Choroid plexus epithelial cell (primary cell): ENCODE data around the gene ABCG8.
A peak's percentile ranks its signal among the peaks of the same experiment; 100 is the strongest.
"Not testable (repeated sequence)": the region's sequence is repeated elsewhere in the genome, so short reads cannot be mapped to it uniquely, and the experiment has no call there.

ENCODE experiments used
- DNase-seq: peaks from one replicate; pipeline ENCODE4 v3.0.0-alpha.2; 2010; ENCODE audit warnings: low read depth
- H3K4me3 ChIP-seq: 2 replicates; pipeline ENCODE4 v1.5.1; 2011; ENCODE audit warnings: low read depth, mild to moderate bottlenecking, control low read depth, low read length, moderate library complexity
- TF ChIP-seq, protein P1 (sequence below): conservative IDR thresholded peaks from 2 replicates; pipeline ENCODE4 v1.5.1; 2011; ENCODE audit warnings: low read depth, mild to moderate bottlenecking, control low read depth, inconsistent platforms, low read length, moderate library complexity

The ABCG8 gene

DNA sequence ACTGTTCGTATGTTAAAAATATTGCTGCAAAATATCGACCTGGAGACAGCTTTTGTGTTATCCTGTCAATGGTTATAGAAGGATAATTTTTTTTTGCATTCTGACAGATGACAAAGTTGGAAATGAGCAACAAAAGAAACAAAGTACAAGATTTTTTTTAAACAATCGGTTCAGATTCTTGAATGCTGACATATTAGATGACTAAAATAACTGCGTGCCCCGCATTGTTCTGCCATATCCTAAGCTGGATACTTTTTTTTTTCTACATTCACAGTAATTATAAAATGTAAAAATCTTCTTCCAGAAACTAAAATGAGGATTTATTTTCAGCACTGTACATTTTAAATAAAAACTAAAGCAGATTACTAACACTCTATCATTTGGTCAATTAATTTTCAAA lies 67.1 kb downstream of the ABCG8 start:
- TF ChIP-seq, protein P1, sequence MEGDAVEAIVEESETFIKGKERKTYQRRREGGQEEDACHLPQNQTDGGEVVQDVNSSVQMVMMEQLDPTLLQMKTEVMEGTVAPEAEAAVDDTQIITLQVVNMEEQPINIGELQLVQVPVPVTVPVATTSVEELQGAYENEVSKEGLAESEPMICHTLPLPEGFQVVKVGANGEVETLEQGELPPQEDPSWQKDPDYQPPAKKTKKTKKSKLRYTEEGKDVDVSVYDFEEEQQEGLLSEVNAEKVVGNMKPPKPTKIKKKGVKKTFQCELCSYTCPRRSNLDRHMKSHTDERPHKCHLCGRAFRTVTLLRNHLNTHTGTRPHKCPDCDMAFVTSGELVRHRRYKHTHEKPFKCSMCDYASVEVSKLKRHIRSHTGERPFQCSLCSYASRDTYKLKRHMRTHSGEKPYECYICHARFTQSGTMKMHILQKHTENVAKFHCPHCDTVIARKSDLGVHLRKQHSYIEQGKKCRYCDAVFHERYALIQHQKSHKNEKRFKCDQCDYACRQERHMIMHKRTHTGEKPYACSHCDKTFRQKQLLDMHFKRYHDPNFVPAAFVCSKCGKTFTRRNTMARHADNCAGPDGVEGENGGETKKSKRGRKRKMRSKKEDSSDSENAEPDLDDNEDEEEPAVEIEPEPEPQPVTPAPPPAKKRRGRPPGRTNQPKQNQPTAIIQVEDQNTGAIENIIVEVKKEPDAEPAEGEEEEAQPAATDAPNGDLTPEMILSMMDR: no peak
- H3K4me3 ChIP-seq: no peak overlapping the region
- peak; percentile 14 for DNase-seq

DNA sequence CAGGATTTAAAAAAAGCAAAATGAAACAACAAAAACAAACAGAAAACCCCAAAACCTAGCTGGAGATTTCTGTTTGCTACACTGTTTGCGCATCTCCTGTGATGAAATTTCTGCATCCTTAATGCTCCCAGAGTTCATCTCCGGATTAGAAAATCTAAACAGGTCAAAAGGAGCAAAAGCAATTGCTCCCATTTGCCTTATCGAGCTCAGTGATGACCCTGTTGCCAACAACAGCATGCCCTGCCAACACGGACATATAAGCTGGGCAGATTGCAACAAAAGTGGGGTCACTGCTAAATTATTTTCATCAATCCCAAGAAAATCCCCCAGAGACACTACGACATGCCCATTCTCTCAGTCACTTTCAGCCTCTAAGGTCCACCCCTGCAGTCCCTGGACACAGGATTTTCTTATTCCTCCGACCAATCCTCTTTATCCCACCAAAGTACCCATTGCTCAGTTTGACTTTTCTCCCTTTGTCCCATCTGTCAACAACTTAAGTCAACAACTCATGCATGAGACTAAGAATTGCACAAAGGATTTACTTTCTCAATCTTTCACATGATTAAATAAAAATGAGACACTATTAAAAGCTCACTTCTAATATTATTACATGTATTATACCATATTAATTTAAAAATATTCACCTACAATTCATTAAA lies 67.8 kb downstream of the ABCG8 start:
- TF ChIP-seq, protein P1: no peak
- no peak overlapping the region for H3K4me3 ChIP-seq

GRCh38 chr2:43911136-43911790 lies 72.5 kb downstream of the ABCG8 start:
- DNase-seq, H3K4me3 ChIP-seq: not testable (repeated sequence)

More for the DNA sequence above, 67.8 kb downstream of the ABCG8 start:
- no peak for DNase-seq

DNA sequence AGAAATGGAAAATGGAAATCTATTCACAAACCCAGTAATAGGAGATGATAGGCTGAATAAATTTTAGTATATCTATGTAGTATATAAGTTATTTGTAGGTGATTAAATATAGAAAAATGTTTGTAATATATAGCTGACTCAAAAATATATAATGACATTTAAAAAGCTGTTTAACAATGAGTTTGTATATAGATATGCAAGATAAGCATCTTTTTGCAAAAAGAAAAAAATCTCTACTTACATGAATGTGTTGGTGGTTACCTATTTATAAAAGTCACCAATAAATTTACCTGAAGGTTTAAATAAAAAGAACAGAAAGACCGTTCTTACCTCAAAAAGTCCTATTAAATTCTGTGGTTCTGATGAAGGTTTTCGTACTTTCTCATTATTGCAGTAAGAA lies 85.7 kb downstream of the ABCG8 start:
- DNase-seq: no peak
- TF ChIP-seq, protein P1: no peak
- no peak overlapping the region for H3K4me3 ChIP-seq

GRCh38 chr2:43925431-43925830 lies 86.7 kb downstream of the ABCG8 start:
- no peak overlapping the region for H3K4me3 ChIP-seq
- DNase-seq: no peak
- TF ChIP-seq, protein P1: no peak

- no peak overlapping the region for H3K4me3 ChIP-seq
- TF ChIP-seq, protein P1: no peak
- no peak for DNase-seq
Measured at GRCh38 chr2:43927442-43927841, 88.7 kb downstream of the ABCG8 start.

DNA sequence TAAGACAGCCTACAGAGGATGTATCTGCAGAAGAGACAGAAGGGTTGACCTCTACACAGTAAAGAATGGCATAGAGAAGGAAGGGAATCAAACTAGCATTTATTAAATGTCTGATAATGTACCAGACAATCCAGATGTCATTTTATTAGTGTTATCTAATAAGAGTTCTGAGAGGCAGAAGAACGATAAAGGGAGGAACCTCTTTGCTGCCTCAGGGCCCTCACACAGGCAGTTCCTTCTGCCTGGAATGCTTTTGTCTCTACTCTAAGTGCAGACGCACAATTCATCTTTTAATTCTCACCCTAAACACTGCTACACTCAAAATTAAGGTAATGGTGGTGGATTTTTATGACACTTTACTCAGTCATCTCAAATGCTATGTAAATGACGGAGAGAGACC lies 92.5 kb downstream of the ABCG8 start:
- no peak for DNase-seq
- no peak overlapping the region for H3K4me3 ChIP-seq
- TF ChIP-seq, protein P1: no peak
